ENCODE results near the gene SLC7A6OS.
A peak's percentile ranks its signal among the peaks of the same experiment; 100 is the strongest.

Gene SLC7A6OS

DNA sequence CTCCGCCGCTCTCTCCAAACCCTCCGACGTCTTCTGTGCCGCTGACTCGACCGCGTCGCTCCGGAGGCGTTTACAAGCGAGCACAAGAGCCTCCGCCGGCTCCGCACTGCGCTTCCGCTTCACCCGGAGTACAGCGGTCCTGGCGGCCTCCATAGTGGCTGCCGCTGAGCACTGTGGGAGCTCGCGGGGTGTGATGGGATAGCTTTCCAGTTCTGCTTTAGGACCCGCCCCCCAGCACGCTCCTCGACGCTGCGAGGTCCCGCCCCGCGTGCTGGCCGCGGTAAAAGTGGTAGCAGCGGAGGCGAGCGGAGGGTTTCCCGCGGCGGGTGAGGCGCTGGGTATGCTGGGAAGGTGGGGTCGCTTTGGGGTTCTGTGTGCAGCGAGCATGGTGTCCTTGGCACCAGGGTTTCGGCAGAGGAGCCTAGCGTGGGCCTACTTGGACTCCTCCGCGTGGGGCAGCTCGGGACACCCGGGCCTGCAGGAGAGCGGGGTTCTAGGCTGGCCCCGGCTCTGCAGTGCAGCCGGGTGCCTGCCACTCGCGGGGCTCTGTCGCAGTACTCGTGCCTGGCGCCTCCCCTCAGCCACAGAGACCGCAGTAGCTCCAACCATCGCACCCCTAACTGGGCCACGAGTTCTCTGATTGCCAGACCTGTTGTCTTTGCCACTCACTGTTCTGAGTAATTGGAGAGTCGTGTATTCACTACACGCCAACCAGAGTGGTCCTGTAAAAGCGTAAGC is at the start of gene SLC7A6OS, which contains the start of gene PRMT7:
Gene SLC7A6OS (minus strand): TSS at position 173 of the 738 bp plus-strand sequence. CDS start 20 bp downstream, at position 153.
Gene PRMT7 (plus strand): TSS at position 246 of the 738 bp plus-strand sequence. CDS start 4,961 bp downstream, outside the sequence.
- DNase-seq, result peak; percentile 69

DNA sequence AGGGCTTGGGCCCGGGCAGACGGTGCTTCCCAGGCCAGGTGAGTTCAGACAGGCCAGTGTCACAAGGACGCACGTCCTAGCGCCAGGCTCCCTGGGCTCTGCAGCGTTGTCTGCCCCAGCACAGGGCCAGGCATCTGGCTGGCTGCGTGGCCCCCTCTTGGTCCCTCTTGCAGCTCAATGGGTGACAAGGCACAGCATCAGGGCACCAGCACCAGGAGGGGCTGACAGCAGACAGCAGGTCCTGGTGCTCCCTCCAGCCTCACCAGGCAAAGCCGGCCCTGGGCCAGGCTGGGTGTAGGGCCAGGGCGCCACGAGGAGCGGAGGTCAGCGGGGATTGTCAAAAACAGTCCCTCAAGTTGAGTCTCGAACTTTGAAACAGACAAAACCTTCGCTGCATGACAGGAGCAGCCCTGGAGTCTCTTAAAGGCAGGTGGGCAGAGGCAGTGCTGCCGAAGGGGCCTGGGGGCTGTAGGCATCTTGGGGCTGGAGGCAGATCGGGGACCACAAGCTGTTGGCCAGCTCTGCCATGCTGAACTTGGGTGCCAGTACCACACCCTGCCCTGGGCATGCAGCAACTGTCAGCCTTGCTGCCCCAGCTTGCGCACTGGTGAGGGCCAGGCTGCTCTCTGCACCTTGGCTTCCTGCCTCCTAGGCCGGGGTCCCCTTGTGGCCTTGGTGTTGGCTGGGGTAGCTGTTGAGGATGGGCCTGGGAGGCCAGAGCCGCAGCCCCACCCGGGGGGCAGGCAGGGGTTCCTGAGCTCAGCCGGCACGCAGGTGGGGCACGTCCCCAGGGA is 48.8 kb upstream of the SLC7A6OS start:
- no peak for DNase-seq

DNA sequence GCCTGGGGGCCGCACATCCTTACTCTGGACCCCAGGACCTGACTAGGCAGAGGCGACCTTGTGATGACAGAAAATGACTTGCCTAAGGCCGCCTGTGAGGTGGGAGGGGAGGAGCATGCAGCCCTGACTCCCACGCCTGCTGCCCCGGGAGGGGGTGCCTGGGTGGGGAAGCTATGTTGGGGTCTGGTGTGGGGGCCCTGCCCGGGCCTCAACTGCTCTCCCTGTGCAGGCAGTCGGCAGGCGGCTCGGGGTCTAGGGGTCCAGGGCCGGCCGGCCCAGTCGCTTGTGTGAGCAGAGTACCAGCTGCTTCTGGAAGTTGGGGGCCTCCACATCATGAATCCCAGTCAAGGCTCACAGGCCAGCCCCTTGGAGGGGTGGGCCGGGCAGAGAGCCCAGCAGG is 48.2 kb upstream of the SLC7A6OS start:
- DNase-seq, result no peak

DNA sequence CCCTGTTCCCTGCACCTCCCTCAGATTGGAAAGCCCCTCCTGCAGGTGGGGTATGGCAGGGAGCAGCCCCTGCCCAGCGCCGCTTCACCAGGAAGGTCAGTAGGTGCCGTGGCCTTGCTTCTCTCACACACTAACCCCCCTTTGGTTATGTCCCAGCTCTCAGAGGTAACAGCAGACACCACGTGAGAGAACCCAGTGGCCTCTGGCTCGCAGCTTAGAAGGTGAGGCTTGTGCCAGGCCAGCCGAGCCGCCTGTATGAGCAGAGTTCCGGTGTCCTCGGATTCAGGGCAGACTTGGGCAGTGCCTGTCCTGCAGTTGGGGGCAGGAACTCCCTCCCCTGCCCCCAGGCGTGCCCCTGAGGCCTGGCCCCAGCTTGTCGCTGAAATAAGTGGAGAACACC is 47.2 kb upstream of the SLC7A6OS start:
- DNase-seq, result no peak

- no peak for DNase-seq
Observed at GRCh38 chr16:68357521-68357922, 46.8 kb upstream of the SLC7A6OS start.

GRCh38 chr16:68356919-68357286 is 46.2 kb upstream of the SLC7A6OS start:
- no peak for DNase-seq

DNA sequence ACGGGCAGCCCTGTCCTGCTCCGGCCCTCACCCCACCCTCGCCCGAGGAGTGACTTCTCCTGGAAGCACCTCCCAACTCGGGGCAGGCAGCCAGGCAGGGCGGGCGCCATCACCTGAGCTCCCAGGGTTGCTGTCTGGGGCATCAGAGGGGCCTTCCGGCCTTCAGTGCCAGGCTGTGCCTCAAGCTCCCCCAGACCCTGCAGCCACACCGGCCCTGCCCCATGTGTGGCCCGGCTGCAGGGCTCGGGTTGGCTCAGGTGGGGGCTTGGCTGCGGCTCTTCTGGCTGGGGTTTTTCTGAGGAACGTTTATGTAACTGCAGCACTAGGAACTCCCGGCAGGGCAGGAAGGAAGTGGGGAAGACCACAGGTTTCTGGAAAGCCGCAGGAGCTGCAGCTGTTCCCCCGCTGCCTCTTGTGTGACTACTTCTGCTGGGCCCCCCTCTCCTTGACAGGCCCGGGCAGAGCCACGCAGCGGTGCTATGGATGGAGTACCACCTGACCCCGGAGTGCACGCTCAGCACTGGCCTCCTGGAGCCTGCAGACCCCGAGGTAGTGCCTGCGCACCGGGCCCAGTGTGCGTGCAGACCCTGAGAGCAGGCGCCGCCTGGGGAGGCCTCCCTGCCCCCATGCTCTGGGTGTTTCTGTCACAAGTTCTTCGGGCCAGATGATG is 45.6 kb upstream of the SLC7A6OS start:
- DNase-seq, result no peak

GRCh38 chr16:68355447-68356248 is 44.9 kb upstream of the SLC7A6OS start:
- DNase-seq, result no peak

DNA sequence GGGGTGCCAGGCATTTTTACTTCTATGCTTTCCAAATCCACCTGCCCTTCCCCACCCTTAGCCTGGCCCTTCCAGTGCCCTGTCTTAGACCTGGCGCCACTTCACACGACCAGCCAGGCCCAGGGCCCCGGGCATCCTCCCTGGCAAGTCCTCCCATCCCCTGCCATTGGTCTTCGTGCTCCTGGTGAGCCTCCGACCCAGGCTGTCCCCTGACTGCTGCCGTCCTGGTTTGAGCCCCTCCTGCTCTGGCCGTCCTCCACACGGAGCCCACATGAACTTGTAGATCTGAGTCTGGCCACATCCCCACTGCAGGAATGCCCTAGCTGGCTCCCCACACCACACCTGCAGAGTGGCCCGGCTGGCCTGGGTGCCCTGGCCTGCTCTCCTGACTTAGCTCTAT is 44.1 kb upstream of the SLC7A6OS start:
- no peak for DNase-seq

DNA sequence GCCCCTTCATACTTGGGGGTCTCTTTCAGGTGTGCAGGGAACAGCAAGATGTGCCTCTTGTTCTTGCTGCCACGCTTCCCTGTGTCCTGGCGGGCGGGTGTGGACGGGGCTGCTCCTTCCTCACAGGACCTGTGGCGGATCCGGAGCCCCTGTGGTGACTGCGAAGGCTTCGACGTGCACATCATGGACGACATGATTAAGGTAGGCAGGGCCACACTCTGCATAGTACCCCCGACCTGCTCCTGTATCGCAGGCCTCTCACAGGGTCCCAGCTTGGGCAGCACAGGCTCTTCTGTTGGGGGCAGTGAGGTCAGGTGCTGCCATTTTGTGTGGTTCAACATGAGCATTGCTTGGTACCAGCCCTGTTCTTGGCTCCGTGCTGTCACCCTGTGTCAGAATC is 42.6 kb upstream of the SLC7A6OS start:
- no peak for DNase-seq

- DNase-seq, result no peak
Observed at GRCh38 chr16:68351991-68352431, 41.3 kb upstream of the SLC7A6OS start.

GRCh38 chr16:68351463-68351862 is 40.7 kb upstream of the SLC7A6OS start:
- no peak for DNase-seq

GRCh38 chr16:68350813-68351350 is 40.1 kb upstream of the SLC7A6OS start:
- DNase-seq, result no peak

GRCh38 chr16:68349838-68350410 is 39.2 kb upstream of the SLC7A6OS start:
- no peak for DNase-seq

- DNase-seq, result no peak
Observed at GRCh38 chr16:68348639-68349445, 38.1 kb upstream of the SLC7A6OS start.

DNA sequence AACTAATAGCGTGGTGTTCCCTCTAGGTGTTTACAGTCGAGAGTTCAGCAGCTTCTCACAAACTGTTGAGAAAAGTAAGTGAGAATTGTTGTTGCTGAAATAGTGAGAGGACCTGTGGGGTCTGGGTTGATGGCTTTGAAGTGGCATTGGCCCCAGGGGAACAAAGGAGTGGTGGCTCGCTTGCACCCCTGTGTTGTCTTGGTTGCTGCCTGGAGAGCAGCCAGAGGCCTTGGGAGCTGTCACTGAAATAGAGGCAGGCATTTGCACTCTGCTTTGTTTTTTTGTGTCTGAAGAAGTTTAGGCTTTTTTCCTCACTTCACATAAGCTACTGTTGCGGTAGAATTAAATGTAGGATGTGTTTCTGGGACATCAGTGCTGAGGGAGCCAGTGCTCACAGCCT is 36.9 kb upstream of the SLC7A6OS start:
- no peak for DNase-seq

- DNase-seq, result no peak
Observed at GRCh38 chr16:68346892-68347480, 36.2 kb upstream of the SLC7A6OS start.

DNA sequence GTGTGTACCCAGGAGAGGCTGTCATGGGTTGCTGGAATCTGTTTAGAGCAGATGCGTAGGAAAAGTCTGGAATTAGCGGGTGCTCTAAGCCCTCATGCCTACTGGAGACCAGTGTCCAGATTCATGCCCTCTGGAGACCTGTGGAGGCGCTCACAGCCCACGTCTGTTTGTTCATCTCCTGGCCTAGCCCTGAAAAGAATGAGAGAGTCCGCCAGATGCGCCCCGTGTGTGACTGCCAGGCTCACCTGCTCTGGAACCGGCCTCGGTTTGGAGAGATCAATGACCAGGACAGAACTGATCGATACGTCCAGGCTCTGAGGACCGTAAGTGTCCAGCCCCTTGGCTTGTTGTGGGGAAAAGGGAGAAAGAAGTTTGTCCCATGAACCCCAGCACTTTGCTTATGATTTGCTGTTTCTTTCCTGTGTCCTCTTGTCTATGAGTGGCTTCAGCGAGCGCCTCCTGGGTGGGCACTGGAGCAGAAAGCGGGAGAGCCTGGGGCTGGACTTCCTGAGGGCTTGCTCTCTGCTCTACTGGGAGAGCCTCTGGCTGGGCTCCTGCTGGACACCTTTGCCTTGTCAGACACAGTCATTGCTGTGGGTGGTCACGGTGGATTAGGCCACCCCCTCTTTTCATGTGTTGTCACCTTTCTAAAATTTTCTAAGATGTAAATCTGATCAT is 35.4 kb upstream of the SLC7A6OS start:
- no peak for DNase-seq

DNA sequence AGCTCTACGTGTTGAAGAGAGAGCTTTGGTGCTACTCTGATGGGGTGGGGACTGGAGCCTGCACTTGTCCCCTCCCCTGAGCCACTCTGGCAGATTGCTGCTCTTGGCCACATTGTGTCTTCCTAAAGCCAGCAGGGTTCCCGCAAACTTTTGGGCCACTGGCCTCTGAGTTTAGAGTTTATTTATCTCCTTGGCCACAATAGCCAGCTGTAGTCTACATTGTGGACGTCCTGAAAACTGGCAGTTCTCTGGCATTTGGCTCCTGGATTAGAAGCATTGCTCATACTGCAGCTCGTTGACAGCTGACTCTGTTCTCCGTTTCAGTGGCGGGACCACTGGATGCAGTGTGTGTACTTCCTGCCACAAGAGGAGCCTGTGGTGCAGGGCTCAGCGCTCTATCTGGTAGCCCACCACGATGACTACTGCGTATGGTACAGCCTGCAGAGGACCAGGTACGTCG is 34.6 kb upstream of the SLC7A6OS start:
- DNase-seq, result no peak

GRCh38 chr16:68344252-68344651 is 33.5 kb upstream of the SLC7A6OS start:
- DNase-seq, result no peak

All from T1000 (cell line).